HT-29 (cell line): ENCODE measurements around the gene STAG2. TPM values are rescaled to one million over a fixed set of nuclear protein-coding genes. Genes with fewer than 3 reads are reported as not detected.

Experiments
- total RNA-seq: library from RNA; depleted of rRNA; stranded (reverse); fragments of >200 nt; shearing (Covaris generic); gene quantifications from 2 replicates; pipeline ENCODE4 v1.2.3, GENCODE V29; 2014; rRNA removed

STAG2 gene
- total RNA-seq, 1 experiment from 2014 or later: 38.7 TPM

Other genes with a start within 250 kb of the STAG2 start
- gene THOC2, start 228.7 kb upstream of the STAG2 start, total RNA-seq: 46.0 and 54.4 TPM in 2 replicates
- 34.5 and 37.7 TPM in 2 replicates for gene XIAP, start 101.7 kb upstream of the STAG2 start, total RNA-seq